Measurements from ENCODE around the gene HSPG2.

The HSPG2 gene

DNA sequence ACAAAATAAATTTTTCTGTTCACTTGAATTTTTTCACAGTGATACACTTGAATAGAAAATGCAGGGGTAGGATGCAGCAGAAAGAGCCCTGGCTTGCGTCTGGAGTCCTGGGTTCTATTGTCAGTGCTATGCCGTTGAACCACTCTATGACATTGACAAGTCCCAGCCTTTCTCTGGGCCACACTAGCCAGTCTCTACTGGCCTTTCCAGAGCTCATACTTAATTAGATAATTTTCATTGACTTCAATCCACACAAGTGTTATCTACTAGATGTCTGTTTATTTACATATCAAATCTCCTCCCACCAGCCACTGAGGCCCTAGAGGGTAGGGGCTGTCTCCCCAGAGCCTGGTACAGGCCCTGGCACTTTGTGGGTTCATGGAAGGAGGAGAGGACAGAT lies 24.2 kb upstream of the HSPG2 start:
- no peak for TF ChIP-seq NFIC (IDR thresholded peaks at IDR 0.05)
- TF ChIP-seq CEBPB (IDR thresholded peaks at IDR 0.05), result no peak
- TF ChIP-seq CREB1 (IDR thresholded peaks at IDR 0.05; ENCODE audit: low read depth), result no peak
- TF ChIP-seq TCF12 (IDR thresholded peaks at IDR 0.05; ENCODE audit: low read depth), result no peak
- TF ChIP-seq TAF1 (IDR thresholded peaks at IDR 0.05; ENCODE audit: low read depth), result no peak
- no peak for TF ChIP-seq FOXM1 (IDR thresholded peaks at IDR 0.05; ENCODE audit: borderline replicate concordance, low read depth)
- TF ChIP-seq YY1 (IDR thresholded peaks at IDR 0.05; ENCODE audit: low read depth), result no peak
- no peak for TF ChIP-seq EGR1 (IDR thresholded peaks at IDR 0.05)
- TF ChIP-seq EP300 (IDR thresholded peaks at IDR 0.05; ENCODE audit: borderline replicate concordance), result no peak
- TF ChIP-seq RAD21 (IDR thresholded peaks at IDR 0.05; ENCODE audit: low read depth), result no peak

GRCh38 chr1:21956720-21957552 lies 19.8 kb upstream of the HSPG2 start:
- TF ChIP-seq CREB1 (IDR thresholded peaks at IDR 0.05; ENCODE audit: low read depth), result no peak; the same call in 1 of the 2 replicates
- TF ChIP-seq EGR1 (IDR thresholded peaks at IDR 0.05), result no peak
- TF ChIP-seq TCF12 (IDR thresholded peaks at IDR 0.05; ENCODE audit: low read depth), result peak; percentile 96
- no peak for TF ChIP-seq REST (IDR thresholded peaks at IDR 0.05; ENCODE audit: low read depth)
- peak; percentile 92 for TF ChIP-seq EP300 (IDR thresholded peaks at IDR 0.05; ENCODE audit: borderline replicate concordance)
- TF ChIP-seq TAF1 (IDR thresholded peaks at IDR 0.05; ENCODE audit: low read depth), result peak; percentile 47; the same call in 1 of the 2 replicates
- TF ChIP-seq ZBTB7A (IDR thresholded peaks at IDR 0.05; ENCODE audit: low read depth), result peak; percentile 65; the same call in 1 of the 2 replicates
- TF ChIP-seq YY1 (IDR thresholded peaks at IDR 0.05; ENCODE audit: low read depth), result peak; percentile 61; the same call in 1 of the 2 replicates
- TF ChIP-seq, protein P1, sequence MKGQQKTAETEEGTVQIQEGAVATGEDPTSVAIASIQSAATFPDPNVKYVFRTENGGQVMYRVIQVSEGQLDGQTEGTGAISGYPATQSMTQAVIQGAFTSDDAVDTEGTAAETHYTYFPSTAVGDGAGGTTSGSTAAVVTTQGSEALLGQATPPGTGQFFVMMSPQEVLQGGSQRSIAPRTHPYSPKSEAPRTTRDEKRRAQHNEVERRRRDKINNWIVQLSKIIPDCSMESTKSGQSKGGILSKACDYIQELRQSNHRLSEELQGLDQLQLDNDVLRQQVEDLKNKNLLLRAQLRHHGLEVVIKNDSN (IDR thresholded peaks at IDR 0.05), result peak; percentile 75
- TF ChIP-seq CEBPB (IDR thresholded peaks at IDR 0.05), result no peak
- TF ChIP-seq FOXM1 (IDR thresholded peaks at IDR 0.05; ENCODE audit: borderline replicate concordance, low read depth), result no peak; the same call in 1 of the 2 replicates
- TF ChIP-seq MAX (IDR thresholded peaks at IDR 0.05), result peak; percentile 94
- 0 out of 2 replicates have a peak, but pooled peaks have one; percentile 19 for TF ChIP-seq RAD21 (IDR thresholded peaks at IDR 0.05; ENCODE audit: low read depth)
- peak; percentile 78 for TF ChIP-seq TEAD4 (IDR thresholded peaks at IDR 0.05)
- TF ChIP-seq NFIC (IDR thresholded peaks at IDR 0.05), result peak; percentile 100

GRCh38 chr1:21955501-21956281 lies 18.6 kb upstream of the HSPG2 start:
- TF ChIP-seq REST (IDR thresholded peaks at IDR 0.05; ENCODE audit: low read depth), result 0 out of 2 replicates have a peak, but pooled peaks have one; percentile 31
- TF ChIP-seq CREB1 (IDR thresholded peaks at IDR 0.05; ENCODE audit: low read depth), result no peak

- TF ChIP-seq RAD21 (IDR thresholded peaks at IDR 0.05; ENCODE audit: low read depth) (no peak), EP300 (IDR thresholded peaks at IDR 0.05; ENCODE audit: borderline replicate concordance) (no peak), TEAD4 (IDR thresholded peaks at IDR 0.05) (no peak), NFIC (IDR thresholded peaks at IDR 0.05) (no peak), TCF12 (IDR thresholded peaks at IDR 0.05; ENCODE audit: low read depth) (no peak), EGR1 (IDR thresholded peaks at IDR 0.05) (no peak), TAF1 (IDR thresholded peaks at IDR 0.05; ENCODE audit: low read depth) (no peak), YY1 (IDR thresholded peaks at IDR 0.05; ENCODE audit: low read depth) (no peak), CEBPB (IDR thresholded peaks at IDR 0.05) (no peak), REST (IDR thresholded peaks at IDR 0.05; ENCODE audit: low read depth) (no peak), FOXM1 (IDR thresholded peaks at IDR 0.05; ENCODE audit: borderline replicate concordance, low read depth) (no peak), ZBTB7A (IDR thresholded peaks at IDR 0.05; ENCODE audit: low read depth) (no peak)
- TF ChIP-seq, protein P1 (IDR thresholded peaks at IDR 0.05), result no peak
Observed at GRCh38 chr1:21955058-21955457, 17.9 kb upstream of the HSPG2 start.
